Mesenteric fat pad (tissue), 1 donor: Measurements from ENCODE around the gene FAM219A. TPM values are rescaled to one million over a fixed set of nuclear protein-coding genes. Genes with fewer than 3 reads are reported as not detected.

Source experiments
- DNase-seq: peaks from one replicate; pipeline ENCODE4 v3.0.0-alpha.2; 2020; ENCODE audit warnings: low spot score
- long read RNA-seq: library from polyadenylated mRNA; unstranded; transcript quantifications from one replicate; pipeline ENCODE4 v2.0.0, GENCODE V29; 2020
- total RNA-seq: library from RNA; stranded (reverse); fragmentation: NEBNext Ultra II Directional; extraction: Animal tissue kit (Norgen Biotek cat#: 25700); gene quantifications from one replicate; pipeline ENCODE4 v1.2.1, GENCODE V29; 2021
- donor health status: DM: yes; HTN: yes; CAD: no.

The FAM219A gene
- 53.9 TPM for total RNA-seq
- long read RNA-seq, partial matches to known transcripts = 5 of 10 reads
- long read RNA-seq, other reads (novel, unspliced or antisense) = 4 of 10 reads

DNA sequence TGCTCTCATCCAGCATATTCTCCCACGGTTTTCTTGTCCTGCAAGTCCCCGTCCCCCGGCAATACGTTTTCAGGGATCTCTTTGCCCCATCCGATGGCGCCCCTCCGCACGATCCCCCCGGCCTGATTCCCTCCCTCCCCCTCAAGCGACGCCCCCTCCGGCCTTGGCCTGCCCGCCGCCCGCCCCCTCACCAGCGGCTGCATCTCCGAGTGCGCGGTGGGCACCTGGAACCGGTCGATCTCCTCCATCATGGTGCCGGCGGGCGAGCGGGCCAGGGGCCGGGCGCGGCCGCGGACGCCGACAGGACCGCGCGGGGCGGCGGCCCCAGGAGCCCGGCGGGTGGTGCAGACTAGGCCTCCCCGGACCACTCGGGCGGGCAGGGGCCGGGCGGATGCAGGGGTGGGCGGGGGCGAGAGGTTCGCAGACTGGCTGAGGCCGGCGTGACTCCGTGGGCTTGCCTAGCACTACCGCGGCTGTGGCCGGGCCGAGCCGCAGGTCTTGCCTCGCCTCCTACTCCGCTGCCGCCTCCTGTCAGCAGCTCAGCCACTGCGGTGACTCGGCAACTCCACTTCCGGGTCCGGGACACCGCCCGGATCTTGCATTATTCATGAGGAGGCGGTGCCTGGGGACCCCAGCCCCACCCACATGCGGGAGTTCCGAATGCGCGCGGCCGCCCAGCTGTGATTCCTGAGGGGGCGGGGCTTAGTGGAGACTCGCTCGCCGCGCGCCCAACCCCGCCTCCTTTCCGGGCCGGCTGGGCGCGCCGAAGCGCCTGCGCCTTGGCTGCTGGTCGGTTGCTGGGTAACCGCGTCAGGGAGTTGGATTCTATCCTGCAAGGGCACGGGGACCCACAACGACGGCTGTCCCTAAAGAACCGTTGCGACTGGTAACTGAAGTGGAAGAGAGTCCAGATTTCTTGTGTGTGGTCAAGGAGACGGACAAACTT, at the start of gene FAM219A, which contains the start of gene DNAI1:
TSS of gene FAM219A (minus strand) at position 558 of the 946 bp plus-strand sequence. CDS start at position 251, 307 bp downstream.
TSS of gene DNAI1 (plus strand) at position 793 of the 946 bp plus-strand sequence. CDS start 201 bp downstream, outside the sequence.
- peak; percentile 100 for DNase-seq

DNA sequence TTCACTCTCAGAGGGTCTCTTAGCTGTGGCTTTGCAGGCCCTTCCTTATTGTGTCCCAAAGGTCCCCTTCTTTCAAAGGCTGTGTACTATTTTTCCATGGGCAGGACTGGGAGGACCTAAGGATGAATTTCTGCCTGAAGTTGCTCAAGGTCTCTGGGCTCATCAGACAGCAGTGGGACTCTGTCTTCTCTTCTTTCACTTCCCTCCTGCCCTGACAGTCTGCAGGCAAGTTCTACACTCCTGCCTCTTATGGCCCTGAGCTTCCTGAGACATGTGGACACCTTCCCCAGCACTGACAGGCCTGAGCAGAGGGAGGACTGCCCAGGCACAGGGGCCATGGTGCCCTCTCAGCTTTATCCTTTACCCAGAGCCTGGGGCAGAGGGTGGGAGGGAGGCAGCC, 49.6 kb upstream of the FAM219A start:
- no peak for DNase-seq

DNA sequence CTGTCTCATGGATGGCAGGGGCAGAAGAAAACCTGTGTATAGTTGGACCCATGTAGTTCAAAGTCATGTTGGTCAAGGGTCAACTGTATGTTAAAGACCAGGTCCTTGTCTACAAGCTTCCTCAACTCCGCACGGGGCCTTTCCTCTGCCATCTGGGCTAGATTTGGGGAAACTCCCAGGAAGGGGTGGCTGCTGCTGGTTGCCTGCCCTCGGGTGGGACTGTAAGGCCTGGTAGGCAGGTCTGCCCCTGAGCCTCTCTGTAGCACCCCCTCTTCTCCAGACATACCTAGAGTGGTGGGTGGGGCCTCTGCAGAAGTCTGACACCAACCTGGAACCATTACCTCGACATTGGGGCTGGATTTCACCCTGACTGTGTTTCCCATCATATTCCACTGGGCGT, 49.2 kb upstream of the FAM219A start:
- DNase-seq = no peak

DNA sequence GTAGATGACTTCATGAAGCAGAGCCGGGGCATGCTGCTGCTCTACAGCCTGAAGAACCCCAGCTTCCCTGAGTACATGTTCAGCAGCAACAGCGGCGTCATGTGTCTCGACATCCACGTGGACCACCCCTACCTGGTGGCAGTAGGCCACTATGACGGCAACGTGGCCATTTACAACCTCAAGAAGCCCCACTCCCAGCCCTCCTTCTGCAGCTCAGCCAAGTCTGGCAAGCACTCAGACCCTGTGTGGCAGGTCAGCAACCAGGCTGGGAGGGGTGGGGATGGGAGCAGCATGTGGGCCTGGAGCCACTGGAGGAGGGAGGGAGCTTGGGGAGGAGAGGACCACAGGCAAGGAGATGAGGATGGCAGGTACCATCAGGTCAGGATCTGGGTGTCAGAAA, 48.3 kb upstream of the FAM219A start:
- DNase-seq = no peak

- no peak for DNase-seq
Observed at GRCh38 chr9:34505370-34506120, 47.2 kb upstream of the FAM219A start.

DNA sequence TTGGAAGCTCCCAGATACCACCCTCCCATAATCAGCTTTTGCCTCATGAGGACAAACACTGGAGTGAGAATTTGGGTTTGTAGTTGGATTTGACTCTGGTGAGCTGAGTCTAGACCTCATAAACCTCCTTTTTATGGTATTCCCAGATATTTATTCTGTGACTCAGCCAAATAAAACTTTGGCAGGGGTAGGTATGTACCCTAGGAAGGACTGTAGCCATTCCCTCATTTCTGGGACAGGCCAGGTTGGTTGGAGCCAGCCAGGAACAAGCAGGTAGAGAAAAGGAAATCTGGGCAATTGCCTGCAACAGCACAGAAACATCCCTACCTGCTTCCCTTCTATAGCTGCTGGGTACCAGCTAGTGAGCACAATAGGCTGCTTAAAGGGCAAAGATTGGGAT, 45.0 kb upstream of the FAM219A start:
- DNase-seq = no peak

DNA sequence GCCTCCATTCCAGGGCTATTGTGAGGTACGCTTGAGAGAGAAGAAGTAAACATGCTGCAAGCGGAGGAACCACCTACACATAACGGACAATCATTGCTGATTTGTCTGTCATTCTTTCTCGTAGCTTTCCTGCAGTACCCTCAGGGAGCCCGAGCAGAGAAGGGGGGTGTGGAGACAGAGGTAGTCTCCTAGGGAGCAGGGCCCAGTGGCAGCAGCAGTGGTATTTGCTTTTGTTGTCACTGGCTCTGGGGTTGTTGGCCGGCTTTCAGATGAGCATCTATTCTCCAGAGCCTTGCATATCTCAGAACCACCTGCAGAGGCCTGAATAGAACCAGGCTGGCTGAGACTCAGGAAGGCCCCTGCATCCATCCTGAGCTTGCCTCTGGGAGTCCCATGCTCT, 44.5 kb upstream of the FAM219A start:
- DNase-seq = no peak

- DNase-seq = no peak
Observed at GRCh38 chr9:34502471-34502870, 44.1 kb upstream of the FAM219A start.

GRCh38 chr9:34501889-34502425, 43.6 kb upstream of the FAM219A start:
- DNase-seq = peak; percentile 78

- DNase-seq = no peak
Observed at GRCh38 chr9:34501372-34501771, 43.0 kb upstream of the FAM219A start.

DNA sequence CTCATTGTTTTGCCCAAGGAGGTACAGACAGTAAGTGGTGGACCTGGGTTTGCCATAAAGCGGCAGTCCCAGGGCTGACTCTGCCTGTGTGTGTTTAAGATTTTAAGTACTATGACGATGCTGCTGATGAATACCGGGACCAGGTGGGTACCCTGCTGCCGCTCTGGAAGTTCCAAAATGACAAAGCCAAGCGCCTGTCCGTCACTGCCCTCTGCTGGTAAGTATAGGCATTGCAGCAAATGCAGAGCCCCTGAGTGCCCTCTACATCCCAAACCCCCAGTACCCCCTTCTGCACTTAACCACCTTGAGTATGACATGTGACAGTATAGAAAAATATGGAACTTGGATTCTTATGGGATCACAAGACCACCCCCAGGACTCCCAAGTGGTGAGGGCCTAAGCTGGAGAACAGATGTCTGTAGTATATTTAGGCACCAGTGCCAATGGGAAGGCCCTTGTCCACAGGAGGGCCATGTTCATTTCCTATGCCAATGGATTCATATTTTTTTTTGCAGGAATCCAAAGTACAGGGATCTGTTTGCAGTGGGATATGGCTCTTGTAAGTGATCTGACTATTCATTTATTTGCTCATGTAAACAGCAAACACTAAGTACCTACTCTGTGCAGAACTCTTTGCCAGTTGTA, 42.4 kb upstream of the FAM219A start:
- DNase-seq = no peak

DNA sequence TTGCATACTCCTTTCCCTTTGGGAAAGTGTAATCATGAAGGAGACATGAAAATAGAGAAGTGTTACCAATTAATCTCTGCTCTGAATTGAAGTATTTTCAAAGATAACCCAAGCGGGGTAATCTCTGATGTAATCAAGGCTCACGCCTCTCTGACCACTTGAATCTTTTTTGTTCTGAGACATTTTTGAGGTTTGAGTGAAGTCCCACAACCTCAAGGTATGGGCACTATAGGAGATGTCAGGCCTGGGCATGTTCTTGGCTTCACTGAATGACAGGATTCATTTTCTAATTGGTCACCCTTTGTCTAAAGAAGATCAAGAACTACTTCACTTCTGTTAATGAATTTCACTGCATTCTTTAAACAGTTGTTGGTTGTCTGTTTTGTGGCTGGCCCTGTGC, 40.7 kb upstream of the FAM219A start:
- DNase-seq = no peak

GRCh38 chr9:34498553-34498952, 40.2 kb upstream of the FAM219A start:
- DNase-seq = no peak

- DNase-seq = no peak
Observed at GRCh38 chr9:34496149-34496712, 37.9 kb upstream of the FAM219A start.

- DNase-seq = peak; percentile 28
Observed at GRCh38 chr9:34493972-34494535, 35.7 kb upstream of the FAM219A start.

GRCh38 chr9:34492051-34492450, 33.7 kb upstream of the FAM219A start:
- DNase-seq = no peak

- peak; percentile 55 for DNase-seq
Observed at GRCh38 chr9:34491596-34491995, 33.2 kb upstream of the FAM219A start.

DNA sequence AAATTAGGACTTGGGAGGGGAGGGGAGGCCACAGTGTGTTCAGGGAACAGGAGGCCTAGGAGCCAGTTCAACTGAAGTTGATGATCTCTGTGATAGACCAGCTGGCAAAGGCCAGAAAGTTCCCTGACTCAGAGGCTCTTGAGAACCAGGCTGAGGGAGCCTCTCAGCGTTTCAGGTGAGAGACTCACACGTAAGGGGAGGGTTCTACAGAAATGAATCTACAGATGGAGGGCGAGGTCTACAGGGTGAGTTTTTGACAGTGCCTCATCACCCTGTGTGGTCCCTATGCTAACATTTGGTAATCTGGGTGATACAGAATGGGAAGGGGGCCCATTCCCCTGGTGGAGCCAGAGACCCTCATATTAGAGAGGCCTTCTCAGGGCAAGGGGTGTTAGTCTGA, 32.4 kb upstream of the FAM219A start:
- no peak for DNase-seq

DNA sequence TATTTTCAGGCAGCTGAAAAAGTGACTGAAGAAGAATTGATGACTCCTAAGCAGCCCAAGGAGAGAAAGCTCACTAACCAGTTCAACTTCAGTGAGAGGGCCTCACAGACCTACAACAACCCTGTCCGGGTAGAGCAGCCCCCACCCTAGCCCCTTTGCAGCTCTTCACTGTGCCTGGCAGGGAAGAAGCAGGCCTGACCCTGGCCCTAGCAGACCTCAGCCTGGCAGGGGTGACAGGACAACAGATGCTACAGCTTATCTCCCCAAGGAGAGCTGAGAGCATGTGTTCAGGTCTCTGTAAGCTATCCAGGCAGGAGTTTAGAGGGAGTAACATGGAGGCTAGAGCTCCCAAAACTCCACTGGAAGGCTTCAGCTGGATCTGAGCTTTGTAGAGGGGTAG, 32.0 kb upstream of the FAM219A start:
- peak; percentile 37 for DNase-seq

DNA sequence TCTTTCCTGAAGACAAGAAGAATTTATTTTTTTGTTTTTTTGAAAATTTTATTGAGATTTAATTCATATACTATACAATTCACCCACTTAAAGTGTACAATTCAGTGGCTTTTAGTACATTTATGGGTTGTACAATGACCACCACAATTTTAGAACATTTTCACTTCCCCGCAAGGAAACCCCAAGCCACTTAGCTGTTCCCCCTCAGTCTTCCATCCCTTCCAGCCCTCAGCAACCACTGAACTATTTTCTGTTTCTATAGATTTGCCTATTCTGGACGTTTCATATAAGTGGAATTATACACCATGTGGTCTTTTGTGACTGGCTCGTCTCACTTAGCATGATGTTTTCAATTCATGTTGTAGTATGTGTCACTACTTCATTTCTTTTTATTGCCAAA, 28.2 kb upstream of the FAM219A start:
- DNase-seq = no peak

DNA sequence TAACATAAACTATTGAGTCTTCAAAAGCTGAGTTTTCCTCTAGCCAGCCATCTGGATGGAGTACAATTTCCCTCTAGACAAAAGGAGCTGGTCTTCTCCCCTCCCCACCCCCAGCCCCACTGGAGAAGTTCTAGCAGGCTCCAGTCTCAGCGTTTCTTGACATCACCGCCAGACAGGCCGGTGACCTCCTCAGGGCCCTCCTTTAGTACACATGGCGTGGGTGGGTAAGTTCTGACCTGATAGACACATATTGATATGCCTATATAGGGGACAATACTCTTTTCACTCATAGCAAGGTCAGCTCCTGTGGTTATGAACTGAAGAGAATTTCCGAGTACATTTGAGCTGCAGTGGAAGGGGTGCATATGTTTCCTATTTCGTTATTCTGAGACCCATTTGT, 27.5 kb upstream of the FAM219A start:
- peak; percentile 74 for DNase-seq
